Small intestine (tissue), 7 donors: ENCODE results near the gene MAGEA8. TPM values are rescaled to one million over a fixed set of nuclear protein-coding genes. Genes with fewer than 3 reads are reported as not detected.

Experiments used
- DNase-seq, 2 donors: peaks; one replicate each; pipeline versions ENCODE4 v3.0.0 to v3.0.0-alpha.2; 2013
- FAIRE-seq: peaks from 2 replicates; lab custom pipeline; 2012; peaks lifted over from hg19 to GRCh38; lab: Jason Lieb, UNC
- H3K27ac ChIP-seq, 3 donors: one replicate each; pipeline ENCODE4 v1.5.1; 2013; ENCODE audit warnings: low read length in 2 of 3, mild to moderate bottlenecking in 2 of 3, control low read depth in 1 of 3, inconsistent platforms in 1 of 3, low read depth in 1 of 3, moderate library complexity in 1 of 3
- H3K27me3 ChIP-seq, 3 donors: one replicate each; pipeline ENCODE4 v1.6.1; 2013; ENCODE audit warnings: low read length in 3 of 3, inconsistent platforms in 1 of 3; ENCODE audit not compliant: control insufficient read depth in 3 of 3, insufficient read depth in 3 of 3
- H3K36me3 ChIP-seq, 3 donors: one replicate each; pipeline ENCODE4 v1.6.1; 2013; ENCODE audit warnings: low read length in 3 of 3, inconsistent platforms in 1 of 3, low read depth in 1 of 3, mild to moderate bottlenecking in 1 of 3, moderate library complexity in 1 of 3; ENCODE audit not compliant: control insufficient read depth in 3 of 3, insufficient read depth in 2 of 3
- H3K4me1 ChIP-seq, 3 donors: one replicate each; pipeline ENCODE4 v1.6.1; 2013; ENCODE audit warnings: low read length in 2 of 3, inconsistent platforms in 1 of 3, low read depth in 1 of 3, mild to moderate bottlenecking in 1 of 3, moderate library complexity in 1 of 3; ENCODE audit not compliant: control insufficient read depth in 3 of 3, insufficient read depth in 2 of 3
- H3K4me3 ChIP-seq, 3 donors: one replicate each; pipeline ENCODE4 v1.5.1; 2013; ENCODE audit warnings: low read length in 3 of 3, control low read depth in 1 of 3, inconsistent platforms in 1 of 3, low read depth in 1 of 3, mild to moderate bottlenecking in 1 of 3, moderate library complexity in 1 of 3
- H3K9me3 ChIP-seq, 2 donors: one replicate each; pipeline ENCODE4 v1.6.1; 2013; ENCODE audit warnings: low read depth in 1 of 2, low read length in 1 of 2; ENCODE audit not compliant: control insufficient read depth in 2 of 2, insufficient read depth in 1 of 2
- WGBS, 3 donors: extraction: QIAGEN DNeasy Blood & Tissue Kit; methylation state at CpG; one replicate each; pipeline ENCODE4 v1.1.7; 2013; 5-methylcytosine and 5-hydroxymethylcytosine counted together
- polyA plus RNA-seq, 4 donors: library from polyadenylated mRNA; stranded (reverse) in 3 of 4; unstranded in 1 of 4; fragments of 200-250 nt in 3 of 4; fragments of 120-200 nt in 1 of 4; gene quantifications; one replicate each; pipeline versions ENCODE4 v1.2.1 to v1.2.3, GENCODE V29; 2013
- donor health status: healthy with polysubstance abuse.
- donor health status: control.
- donor health status: control.
- donor health status: Bipolar disorder and iron deficiency.
- donor health status: healthy.

Gene MAGEA8
- polyA plus RNA-seq, 4 donors: 0.10 TPM; not detected in 3

- Histone ChIP-seq H3K9me3 (no peaks in the 10 kb centered on the region), H3K4me1 (no peaks in the 10 kb centered on the region), H3K36me3 (no peaks in the 10 kb centered on the region), H3K27ac (no peak overlapping the region), H3K27me3 (no peaks in the 10 kb centered on the region), H3K4me3 (no peak overlapping the region)
- DNase-seq (no peak), FAIRE-seq (no peak)
- 79 to 81% (median 81%) methylated on average over 2 of the region's 2 CpGs for WGBS, 3 donors
These were observed 31.2 kb upstream of the MAGEA8 start for GRCh38 chrX:149849787-149850186.

GRCh38 chrX:149851864-149852263, 29.1 kb upstream of the MAGEA8 start:
- no peaks in the 10 kb centered on the region for H3K4me1 ChIP-seq
- no peaks in the 10 kb centered on the region for H3K9me3 ChIP-seq
- no peak overlapping the region for H3K4me3 ChIP-seq
- DNase-seq: no peak
- no peaks in the 10 kb centered on the region for H3K36me3 ChIP-seq
- no peak for FAIRE-seq
- no peaks in the 10 kb centered on the region for H3K27me3 ChIP-seq
- H3K27ac ChIP-seq: no peak overlapping the region

- Histone ChIP-seq H3K4me1 (no peaks in the 10 kb centered on the region), H3K4me3 (no peak overlapping the region), H3K9me3 (no peaks in the 10 kb centered on the region), H3K27ac (no peak overlapping the region), H3K36me3 (no peaks in the 10 kb centered on the region), H3K27me3 (no peaks in the 10 kb centered on the region)
- DNase-seq: no peak
- no peak for FAIRE-seq
- 46 to 53% (median 51%) methylated on average over 2 of the region's 2 CpGs for WGBS, 3 donors
These were observed 27.1 kb upstream of the MAGEA8 start for GRCh38 chrX:149853925-149854324.

GRCh38 chrX:149858592-149858991, 22.4 kb upstream of the MAGEA8 start:
- Histone ChIP-seq H3K27ac (no peak overlapping the region), H3K4me1 (no peaks in the 10 kb centered on the region), H3K9me3 (no peaks in the 10 kb centered on the region), H3K4me3 (no peak overlapping the region), H3K27me3 (no peaks in the 10 kb centered on the region), H3K36me3 (no peaks in the 10 kb centered on the region)
- DNase-seq: no peak
- 71 to 86% (median 80%) methylated on average over 5 to 6 of the region's 6 CpGs for WGBS, 3 donors
- FAIRE-seq: no peak

GRCh38 chrX:149860445-149860844, 20.5 kb upstream of the MAGEA8 start:
- Histone ChIP-seq H3K4me3 (no peak overlapping the region), H3K36me3 (no peaks in the 10 kb centered on the region), H3K9me3 (no peaks in the 10 kb centered on the region), H3K27me3 (no peaks in the 10 kb centered on the region), H3K4me1 (no peaks in the 10 kb centered on the region), H3K27ac (no peak overlapping the region)
- DNase-seq: no peak
- FAIRE-seq: no peak

- Histone ChIP-seq H3K9me3 (no peaks in the 10 kb centered on the region), H3K27me3 (no peaks in the 10 kb centered on the region), H3K36me3 (no peaks in the 10 kb centered on the region), H3K4me3 (no peak overlapping the region), H3K4me1 (no peaks in the 10 kb centered on the region), H3K27ac (no peak overlapping the region)
- no peak for DNase-seq
- no peak for FAIRE-seq
- 45 to 74% (median 57%) methylated on average over 2 of the region's 2 CpGs for WGBS, 3 donors
These were observed 15.6 kb upstream of the MAGEA8 start for GRCh38 chrX:149865390-149865789.

- FAIRE-seq (no peak), DNase-seq (no peak)
- H3K4me1 ChIP-seq: no peaks in the 10 kb centered on the region
- H3K27ac ChIP-seq: no peak overlapping the region
- H3K4me3 ChIP-seq: no peak overlapping the region
- no peaks in the 10 kb centered on the region for H3K27me3 ChIP-seq
- H3K9me3 ChIP-seq: no peaks in the 10 kb centered on the region
- H3K36me3 ChIP-seq: no peaks in the 10 kb centered on the region
- 84 to 96% (median 95%) methylated on average over 3 of the region's 3 CpGs for WGBS, 3 donors
These were observed 13.5 kb upstream of the MAGEA8 start for GRCh38 chrX:149867488-149867887.

- FAIRE-seq: no peak
- H3K4me1 ChIP-seq: no peaks in the 10 kb centered on the region
These were observed 10.1 kb upstream of the MAGEA8 start for GRCh38 chrX:149870840-149871239.

GRCh38 chrX:149871433-149871832, 9.6 kb upstream of the MAGEA8 start:
- DNase-seq (no peak), FAIRE-seq (no peak)
- no peak overlapping the region for H3K4me3 ChIP-seq
- no peaks in the 10 kb centered on the region for H3K4me1 ChIP-seq
- H3K36me3 ChIP-seq: no peaks in the 10 kb centered on the region
- no peak overlapping the region for H3K27ac ChIP-seq
- H3K27me3 ChIP-seq: no peaks in the 10 kb centered on the region
- WGBS, 3 donors: 56 to 72% (median 68%) methylated on average over 2 of the region's 2 CpGs
- no peaks in the 10 kb centered on the region for H3K9me3 ChIP-seq

More at GRCh38 chrX:149870840-149871239, 10.1 kb upstream of the MAGEA8 start:
- no peak for DNase-seq
- Histone ChIP-seq H3K4me3 (no peak overlapping the region), H3K36me3 (no peaks in the 10 kb centered on the region), H3K9me3 (no peaks in the 10 kb centered on the region), H3K27me3 (no peaks in the 10 kb centered on the region), H3K27ac (no peak overlapping the region)
- WGBS, 3 donors: 43 to 92% (median 77%) methylated on average over 2 of the region's 2 CpGs
